ENCODE results near the gene VSIR. TPM values are rescaled to one million over a fixed set of nuclear protein-coding genes. Genes with fewer than 3 reads are reported as not detected.
A peak's percentile ranks its signal among the peaks of the same experiment; 100 is the strongest.

Gene VSIR
- polyA plus RNA-seq, 10 donors = 27.2 to 36.4 (median 31.5) TPM

- peak in 2 of 3 donors; percentile 67 to 86 for DNase-seq
These were observed 24.6 kb downstream of the VSIR start for GRCh38 chr10:71748671-71749191.

GRCh38 chr10:71747551-71748523 is 25.5 kb downstream of the VSIR start:
- DNase-seq = no peak

DNA sequence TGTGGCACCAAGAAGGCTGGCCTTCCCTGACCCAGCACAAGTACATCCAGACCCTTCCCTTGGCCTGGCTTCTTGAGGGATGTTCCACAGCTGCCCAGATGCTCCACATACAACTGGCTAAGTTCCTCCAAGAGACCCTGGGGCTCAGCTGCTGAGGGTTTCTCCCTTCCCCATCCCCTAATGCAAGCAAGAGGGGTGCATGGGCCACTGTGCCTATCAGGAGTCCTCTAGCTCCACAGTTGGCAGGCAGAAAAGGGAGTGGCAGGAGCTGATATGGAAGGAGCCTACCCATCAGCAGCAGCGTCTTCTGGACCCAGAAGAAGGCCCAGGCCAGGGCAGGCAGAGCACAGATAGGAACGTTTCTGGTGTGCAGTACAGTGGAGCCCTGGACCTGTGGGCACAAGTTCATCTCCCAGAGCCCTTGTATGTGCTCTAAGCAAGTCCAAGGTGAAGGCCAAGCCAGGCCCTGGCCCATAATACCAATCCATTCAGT is 26.2 kb downstream of the VSIR start:
- DNase-seq = no peak

DNA sequence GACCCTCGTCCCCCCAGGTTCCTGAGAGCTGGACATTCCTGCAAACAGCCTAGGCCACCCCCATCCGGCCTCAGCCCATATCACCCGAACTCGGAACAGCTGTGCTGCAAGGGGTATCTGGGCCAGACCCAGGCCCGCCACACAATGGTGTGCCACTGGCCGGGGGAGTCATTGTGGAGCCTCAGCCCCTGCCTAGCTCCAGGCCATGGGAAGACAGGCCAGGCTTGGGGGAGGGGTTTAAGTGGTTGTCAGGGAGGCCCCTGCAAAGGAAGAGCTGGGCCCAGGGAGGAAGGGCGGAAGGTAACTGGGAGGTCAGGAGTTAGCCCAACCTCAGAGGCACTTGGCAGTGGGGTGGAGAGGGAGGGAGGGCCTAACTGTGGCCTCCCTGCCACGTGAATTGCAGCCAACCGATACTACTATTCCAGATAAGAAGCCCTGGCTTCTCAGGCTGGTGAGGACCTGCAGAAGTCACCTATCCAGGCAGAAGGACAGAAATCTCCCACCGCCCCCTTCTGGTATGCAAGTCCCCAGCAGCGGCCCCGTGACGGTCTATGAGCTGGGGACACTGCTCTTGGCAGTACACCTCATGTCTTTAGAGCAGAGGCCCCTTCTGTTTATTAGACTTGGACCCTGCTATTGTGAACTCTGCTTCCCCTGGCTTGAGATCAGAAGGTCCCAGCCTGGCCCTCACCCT is 26.8 kb downstream of the VSIR start:
- peak in 1 of 3 donors; percentile 73 for DNase-seq

DNA sequence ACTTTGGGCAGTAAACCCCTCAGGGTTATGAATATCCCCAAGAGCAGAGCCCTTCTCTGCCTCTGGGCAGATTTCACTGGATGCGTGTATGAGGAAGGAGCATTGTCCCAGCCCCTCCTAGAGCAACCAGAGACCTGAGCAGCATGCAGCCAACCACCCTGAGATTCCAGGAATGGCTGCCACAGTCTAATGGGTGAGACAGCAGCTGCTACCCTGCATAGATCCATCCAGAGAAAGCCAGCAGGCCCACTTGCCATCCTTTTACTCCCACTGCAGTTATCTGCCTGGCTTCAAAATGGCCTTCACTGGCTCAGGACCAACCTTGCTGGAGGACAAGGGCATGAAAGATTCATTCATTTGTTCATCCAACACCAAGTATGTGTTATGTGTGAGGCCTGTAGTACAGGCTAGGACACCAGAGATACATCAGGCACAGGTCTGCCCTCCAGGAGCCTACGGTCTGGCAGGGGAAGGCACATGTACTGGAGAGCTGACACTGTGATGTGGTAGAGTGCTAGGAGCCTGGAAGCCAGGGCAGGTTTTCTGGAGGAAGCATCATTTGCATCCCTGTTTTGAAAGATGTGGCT is 27.6 kb downstream of the VSIR start:
- DNase-seq = no peak

DNA sequence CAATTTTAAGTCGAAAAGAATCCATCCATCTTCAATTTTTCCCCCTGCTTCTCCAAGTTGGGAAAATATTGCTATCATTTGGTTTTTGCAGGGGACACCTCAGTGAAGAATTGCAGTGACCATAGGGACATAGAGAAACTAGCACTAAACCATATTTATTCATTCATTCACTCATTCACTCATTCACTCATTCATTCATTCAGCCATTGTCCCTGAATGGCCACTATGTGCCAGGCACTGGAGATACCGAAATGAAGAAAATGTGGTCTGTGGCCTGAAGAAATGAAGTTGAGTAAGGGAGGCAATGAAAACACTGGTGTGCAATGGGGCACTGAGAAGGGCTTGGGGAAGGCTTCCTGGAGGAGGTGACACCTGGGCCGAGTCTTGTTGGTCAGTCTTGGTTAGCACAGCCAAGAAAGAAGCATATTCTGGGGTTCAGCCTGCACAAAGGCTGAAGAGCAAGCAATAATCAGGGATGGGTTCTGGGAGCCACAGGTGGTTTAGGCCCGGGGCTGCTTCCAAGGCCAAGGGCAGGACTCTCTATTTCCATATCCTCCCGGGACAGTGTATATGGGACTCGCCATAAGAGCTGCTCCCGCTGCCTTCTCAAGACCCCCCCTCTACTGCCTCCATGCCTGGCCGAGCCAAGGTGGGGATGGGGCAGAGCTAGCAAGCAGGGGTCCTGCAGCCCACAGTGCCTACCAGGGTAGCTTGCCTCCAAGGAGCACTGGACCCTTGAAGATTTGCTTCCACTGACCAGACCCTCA is 28.2 kb downstream of the VSIR start:
- DNase-seq = no peak

DNA sequence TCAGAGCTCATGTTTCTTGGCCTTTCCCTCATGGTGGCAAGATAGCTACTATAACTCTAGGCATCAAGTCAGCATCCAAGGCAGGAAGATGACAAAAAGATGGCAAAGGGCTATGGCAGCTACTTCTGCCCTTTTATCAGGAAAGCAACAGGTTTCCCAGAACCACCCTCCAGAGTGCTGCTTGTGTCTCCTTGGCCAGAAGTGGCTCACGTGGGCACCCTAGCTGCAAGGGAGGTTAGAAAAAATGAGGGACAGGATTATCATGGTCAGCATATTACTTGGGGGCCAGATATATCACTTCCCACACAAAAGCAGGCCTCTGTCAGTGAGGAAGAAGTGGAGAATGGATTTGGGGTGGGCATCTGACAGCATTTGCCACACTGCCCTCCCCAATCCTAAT is 29.5 kb downstream of the VSIR start:
- no peak for DNase-seq

DNA sequence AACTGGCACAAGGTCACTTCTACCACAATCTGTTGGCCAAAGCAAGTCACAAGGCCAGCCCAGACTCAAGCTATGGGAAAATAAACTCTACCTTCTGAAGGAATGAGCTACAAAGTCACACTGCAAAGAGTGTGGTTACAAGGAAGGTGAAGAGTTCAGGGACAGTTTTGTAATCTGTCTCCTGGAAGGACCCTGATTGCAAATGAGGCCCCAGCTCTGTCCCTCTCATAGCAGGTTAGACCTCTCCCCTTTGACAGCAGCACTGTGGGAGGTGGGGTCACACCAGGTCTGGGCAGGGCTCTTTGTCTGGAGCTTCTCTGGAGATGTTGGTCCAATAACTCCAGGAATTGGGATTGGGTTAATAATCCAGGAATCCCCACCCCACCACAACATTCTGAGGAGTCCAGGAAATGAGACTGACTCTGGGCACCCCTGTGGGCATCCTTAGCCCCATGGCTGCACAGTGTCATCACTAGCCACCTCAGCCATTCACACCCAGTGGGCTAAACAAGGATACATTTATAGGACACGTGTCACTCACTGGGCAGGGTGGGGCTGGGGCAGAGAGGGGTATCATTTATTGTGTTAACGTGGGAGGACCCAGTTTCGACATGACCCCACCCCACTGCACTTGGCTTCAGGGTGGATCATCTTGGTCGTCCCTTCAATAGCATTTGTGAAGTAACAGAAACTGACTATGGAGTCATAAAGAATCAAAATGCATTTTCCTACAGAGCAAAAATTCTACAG is 30.1 kb downstream of the VSIR start:
- no peak for DNase-seq

- no peak for DNase-seq
These were observed 30.8 kb downstream of the VSIR start for GRCh38 chr10:71742301-71743088.

DNA sequence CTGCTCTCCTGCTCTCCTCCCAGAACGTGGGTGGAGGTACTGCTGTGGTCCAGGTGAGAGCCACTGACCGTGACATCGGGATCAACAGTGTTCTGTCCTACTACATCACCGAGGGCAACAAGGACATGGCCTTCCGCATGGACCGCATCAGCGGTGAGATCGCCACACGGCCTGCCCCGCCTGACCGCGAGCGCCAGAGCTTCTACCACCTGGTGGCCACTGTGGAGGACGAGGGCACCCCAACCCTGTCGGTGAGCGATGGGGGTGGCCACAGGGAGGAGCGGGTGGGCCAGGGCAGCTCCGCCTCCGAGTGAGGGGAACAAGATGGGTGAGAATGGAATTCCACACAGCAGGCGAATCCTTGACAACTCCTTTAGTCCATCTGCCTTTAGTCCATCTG is 31.6 kb downstream of the VSIR start:
- DNase-seq = no peak

DNA sequence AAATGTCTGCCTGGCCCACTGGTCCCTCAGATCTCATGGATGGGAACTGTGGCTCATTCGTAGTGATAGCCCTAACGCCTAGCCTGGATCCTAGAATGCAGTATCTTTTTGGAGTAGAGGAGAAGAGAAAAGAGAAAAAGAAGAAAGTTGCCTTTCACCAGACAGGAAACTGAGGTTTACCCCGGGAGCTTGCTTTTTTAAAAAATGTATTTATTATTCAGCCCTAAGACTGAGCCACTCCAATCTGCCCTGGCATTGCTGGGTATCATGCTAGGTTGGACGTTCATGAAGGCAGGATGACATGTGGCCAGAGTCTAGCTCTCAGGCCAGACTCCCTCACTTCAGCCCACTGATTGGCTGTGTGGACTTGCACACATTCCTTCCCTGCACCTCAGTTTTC is 32.3 kb downstream of the VSIR start:
- DNase-seq = no peak

DNA sequence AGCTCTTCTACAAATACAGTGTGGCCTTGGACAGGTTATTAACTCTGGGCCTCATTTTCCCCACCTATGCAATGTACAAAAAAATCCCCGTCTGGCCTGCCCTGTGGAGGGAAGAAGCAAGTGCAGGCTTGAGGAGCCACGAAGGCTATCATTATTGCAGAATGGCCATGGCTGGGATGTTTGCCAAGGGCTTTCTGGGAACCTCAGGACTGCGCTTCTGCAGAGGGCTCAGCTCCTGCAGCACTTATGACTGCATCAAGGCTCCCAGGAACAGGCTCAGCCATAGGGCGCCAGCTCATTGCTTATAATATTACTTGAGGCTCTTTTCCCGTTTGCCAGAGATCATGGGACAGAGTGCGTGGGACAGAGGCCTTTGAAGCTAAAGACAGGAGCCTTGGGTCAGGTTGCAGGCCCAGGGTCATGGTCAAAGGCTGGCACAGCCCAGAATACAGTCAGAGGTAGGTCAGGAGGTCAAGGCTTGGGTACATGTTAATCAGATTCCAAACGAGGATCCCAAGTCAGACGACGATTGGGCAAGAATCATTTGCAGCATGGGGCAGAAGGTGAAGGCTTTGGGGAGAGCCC is 33.2 kb downstream of the VSIR start:
- DNase-seq = no peak

- DNase-seq = no peak
These were observed 33.9 kb downstream of the VSIR start for GRCh38 chr10:71739358-71739900.

DNA sequence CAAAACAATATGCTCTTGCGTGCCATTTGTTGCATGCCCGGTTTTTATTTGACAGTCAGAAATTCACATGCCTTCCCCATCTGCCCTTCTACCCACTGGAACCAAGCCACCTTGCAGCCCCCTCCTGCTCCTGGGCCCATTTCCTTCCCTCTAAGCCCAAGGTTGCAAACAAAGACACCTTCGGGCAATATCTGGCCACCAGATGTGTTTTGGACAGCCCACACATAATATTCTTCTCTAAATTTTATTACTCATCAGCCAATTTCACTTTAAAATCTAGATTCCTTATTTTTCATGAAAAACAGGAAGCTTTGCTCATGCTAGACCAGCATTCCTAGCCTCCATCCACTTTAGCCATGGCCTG is 35.5 kb downstream of the VSIR start:
- no peak for DNase-seq

- DNase-seq = no peak
These were observed 36.1 kb downstream of the VSIR start for GRCh38 chr10:71737001-71737833.

- DNase-seq = no peak
These were observed 36.8 kb downstream of the VSIR start for GRCh38 chr10:71736570-71736952.

DNA sequence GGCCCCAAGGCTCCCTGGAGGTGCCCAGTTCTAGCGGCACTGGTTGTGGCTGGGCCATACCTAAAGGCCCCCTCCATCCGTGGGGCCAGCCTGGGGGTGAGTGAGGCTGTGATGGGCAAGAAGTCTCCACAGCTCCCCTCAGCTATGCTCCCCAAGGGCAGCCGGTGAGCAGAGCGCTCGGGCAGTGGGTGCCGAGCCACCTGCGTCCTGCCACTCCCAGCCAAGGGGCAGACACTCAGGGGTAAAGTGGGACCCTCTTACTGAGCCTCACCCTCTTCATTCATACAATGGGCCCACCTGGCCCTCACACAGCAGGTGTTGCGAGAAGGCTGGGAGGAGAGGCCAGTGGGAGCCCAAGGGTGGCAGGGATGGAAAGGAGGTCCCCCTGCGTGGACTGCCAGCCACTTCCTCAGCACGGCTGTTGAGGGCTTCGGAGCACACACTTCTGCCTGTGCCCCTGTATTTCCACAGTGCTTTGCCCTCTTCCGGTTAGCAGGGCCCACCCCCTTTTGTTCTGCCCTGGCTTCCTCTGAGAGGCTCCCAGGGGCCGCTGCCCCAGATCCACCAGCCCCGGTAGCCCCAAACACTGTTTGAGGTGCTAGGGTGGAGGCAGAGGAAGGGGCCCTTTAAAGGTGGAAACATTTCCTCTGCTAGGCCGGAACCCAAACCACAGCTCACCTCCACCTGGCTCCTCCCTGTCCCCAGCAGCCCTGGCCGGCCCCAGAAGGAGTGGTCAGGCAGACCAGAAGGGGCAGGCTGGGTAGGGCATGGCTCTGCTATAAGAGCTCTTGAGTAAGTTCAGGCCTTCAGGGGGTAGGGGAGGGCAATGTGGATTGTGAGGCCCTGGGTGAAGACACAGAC is 37.4 kb downstream of the VSIR start:
- no peak for DNase-seq

Measured in muscle of back (tissue), 11 donors.